Measurements from ENCODE around the gene PCDH9.
"Not testable (repeated sequence)": the region's sequence is repeated elsewhere in the genome, so short reads cannot be mapped to it uniquely, and the experiment has no call there.

The PCDH9 gene

GRCh38 chr13:67130444-67130843 is 99.7 kb downstream of the PCDH9 start:
- DNase-seq (ENCODE audit: low read depth) = no peak

DNA sequence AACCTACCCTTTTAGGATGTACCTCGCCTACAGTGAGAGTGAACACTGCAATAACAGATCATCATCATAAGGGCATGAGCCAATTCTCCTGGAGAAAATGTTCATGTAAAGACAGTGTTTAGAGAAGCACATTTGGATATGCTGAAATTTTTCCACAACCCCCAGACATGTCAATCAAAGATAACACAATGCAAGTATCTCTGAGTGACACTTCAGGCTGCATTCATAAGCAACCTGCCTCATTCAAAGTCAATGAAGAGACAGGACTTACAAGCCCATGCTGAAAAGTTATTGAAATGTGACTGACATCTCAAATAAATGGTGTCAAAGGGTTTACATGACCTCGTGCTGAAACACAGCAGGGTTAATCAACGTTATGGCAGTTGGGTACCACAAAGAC is 102.0 kb downstream of the PCDH9 start:
- DNase-seq (ENCODE audit: low read depth) = no peak

GRCh38 chr13:67125681-67126080 is 104.5 kb downstream of the PCDH9 start:
- DNase-seq (ENCODE audit: low read depth) = no peak

DNA sequence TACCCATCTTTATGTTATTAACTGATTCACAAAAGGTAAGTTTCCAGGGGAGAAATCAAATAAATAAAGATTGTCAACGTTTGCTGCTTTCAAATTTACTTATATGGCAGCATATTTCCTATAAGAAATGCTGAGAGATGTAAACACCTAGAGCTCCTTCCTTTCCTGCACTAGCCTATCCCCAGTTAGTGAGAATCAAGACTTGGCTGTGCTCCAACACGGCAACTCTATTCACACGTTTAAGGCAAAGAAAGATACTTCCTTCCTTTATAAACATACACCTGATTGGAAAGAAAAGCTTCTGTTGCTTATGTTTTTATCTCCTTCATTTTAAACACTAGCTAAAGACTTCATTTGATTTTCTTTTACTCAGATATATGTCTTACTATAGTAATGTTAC is 107.0 kb downstream of the PCDH9 start:
- DNase-seq (ENCODE audit: low read depth) = no peak

DNA sequence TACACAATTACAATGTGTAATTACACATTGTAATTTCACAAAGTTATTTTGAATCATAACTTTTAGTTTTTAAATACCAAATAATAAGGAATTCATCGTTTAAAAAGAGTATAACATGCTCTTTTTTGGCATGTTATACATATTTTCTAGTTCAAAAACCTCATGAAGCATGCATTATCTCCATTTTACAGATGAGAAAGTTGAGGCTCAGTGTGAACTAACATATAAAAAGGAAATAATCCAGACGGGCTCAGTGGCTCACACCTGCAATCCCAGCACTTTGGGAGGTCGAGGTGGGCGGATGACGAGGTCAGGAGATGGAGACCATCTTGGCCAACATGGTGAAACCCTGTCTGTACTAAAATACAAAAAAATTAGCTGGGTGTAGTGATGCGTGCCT is 107.9 kb downstream of the PCDH9 start:
- DNase-seq (ENCODE audit: low read depth) = no peak

GRCh38 chr13:67120872-67121531 is 109.1 kb downstream of the PCDH9 start:
- no peak for DNase-seq (ENCODE audit: low read depth)

- no peak for DNase-seq (ENCODE audit: low read depth)
These were observed 110.6 kb downstream of the PCDH9 start for GRCh38 chr13:67119481-67119894.

DNA sequence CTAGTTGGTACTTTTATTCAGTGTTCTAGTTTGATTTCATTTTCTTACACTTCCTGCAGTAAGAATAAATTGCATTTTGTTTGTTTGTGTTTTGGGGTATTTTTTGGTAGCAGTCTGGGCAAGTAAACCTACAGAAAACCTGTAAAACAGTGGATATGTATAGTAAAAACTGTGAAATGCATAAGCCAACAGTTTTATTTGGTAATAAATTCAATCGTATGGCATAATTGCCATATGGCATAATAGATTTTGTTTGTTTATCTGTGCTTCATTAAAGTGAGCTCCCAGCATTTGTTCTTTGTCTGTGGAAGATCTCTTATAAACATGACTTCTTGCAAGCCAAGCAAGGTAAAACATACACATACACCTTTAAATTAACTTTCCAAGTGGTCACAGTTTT is 111.9 kb downstream of the PCDH9 start:
- DNase-seq (ENCODE audit: low read depth) = no peak

DNA sequence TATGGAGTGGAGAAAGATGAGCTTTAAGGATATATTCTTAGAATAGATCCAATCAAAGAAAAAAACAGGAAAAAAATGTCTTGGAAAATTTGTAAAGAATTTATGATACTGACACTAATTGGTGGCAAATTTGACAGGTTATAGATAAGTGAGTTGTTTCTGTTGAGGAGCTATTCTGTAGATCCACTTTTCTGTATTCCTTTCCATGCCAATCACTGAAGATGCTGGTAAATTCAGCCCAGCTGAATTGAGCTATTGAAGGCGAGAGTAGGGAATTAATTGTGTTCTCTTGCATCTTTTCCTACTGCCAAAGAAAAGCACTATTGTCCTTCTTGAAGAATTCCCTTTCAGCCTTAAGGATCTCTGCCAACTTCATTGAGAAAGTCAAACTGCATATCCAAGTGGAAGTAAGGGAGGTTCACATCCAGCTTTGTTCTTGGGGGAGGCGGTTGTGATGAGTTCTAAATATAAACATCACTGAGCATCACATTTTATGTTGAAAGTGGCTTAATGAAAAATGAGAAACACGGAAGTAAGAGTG is 113.1 kb downstream of the PCDH9 start:
- no peak for DNase-seq (ENCODE audit: low read depth)

DNA sequence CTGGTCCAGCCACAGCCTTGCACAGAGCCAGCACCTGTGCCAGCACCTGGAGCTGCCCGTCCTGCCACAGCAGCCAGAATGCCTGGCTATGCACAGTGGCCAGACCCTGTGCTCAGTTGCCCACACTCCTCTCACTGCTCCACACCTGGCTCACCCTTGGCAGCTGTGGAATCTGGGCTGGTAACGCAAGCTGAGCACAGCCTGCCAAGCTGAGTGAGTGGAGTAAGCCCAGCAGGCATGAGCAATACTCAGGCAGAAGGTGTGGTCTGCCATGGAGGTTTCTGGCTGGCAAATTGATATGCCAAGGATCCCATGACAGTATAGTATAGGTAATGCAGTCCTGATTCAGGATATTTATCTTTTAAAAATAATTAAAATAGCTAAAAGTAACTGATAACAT is 122.2 kb downstream of the PCDH9 start:
- DNase-seq (ENCODE audit: low read depth) = no peak

DNA sequence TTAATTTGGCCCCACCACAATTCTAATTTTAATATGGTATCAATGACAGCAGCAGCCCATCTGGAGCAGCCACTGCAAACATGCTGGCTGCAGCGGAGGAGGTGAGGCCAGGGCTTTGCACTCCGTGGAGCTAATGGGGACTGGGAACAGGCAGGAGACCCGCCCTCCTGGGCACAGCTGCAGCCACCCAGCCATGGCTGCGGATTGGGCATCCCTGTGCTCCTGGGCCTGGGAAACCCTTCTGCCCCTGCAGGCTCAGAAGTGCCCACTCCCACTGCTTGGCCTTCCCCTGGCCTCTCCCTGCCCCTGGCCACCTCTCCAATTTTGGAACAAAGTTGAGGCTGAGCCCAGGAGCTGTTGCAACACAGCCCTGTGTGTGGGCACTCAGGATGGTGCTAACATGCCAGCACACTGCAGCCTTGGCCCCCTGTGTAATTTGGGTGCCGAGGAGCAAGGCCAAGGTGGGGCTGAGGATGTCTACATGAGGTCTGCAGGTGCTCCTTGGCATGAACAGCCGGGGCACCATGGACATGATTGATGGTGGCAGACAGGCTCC is 123.6 kb downstream of the PCDH9 start:
- DNase-seq (ENCODE audit: low read depth) = no peak

DNA sequence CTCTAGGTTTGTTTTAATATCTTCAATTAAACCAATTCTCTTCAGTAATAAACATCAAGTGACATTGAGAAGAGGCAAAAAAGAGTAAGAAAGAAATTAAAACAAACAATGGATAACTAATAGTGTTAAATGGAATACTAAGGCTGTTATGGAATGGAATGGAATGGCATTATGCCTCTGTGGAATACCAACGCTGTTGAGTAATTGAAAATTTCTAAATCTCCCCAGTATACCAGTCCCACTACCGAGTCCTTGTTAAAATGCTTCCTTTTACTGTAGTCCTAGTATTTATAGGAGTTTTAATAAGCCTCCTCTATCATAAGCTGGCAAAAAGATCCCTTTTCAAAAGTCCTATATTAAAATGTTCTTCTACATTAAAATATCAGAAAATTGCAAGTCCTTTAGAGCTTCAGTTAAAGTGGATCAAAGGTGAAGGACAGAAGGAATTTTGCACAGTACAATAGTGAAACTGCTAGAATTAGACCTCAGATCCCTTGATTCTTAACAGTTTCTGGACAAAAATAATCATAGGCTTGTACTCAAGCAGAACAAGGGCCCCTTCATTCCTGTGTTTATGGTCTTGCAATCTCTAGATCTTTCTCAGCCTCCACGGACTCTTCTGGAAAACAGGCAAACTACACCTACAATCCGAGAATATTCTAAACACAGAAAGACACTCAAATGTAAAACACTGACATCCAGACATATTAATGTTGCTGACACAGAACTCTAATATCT is 128.2 kb downstream of the PCDH9 start:
- DNase-seq (ENCODE audit: low read depth) = no peak

DNA sequence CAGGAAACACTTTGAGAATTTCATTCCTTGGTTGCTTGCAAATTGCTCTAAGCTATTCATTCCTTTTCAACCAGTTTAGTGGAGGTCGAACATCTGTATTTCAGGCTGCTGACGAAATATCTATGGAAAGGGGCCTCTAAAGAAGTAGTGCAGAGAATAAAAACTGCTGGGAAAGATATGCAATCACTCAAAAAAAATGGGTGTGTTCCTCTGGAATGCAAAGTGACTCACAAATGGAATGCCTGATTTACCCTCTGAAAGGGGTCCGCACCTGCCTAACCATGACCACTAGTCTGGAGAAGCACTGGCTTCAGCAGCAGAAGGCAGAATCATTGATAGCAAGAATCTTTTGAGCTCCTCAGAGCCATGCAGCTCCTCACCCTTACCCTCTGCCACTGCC is 129.4 kb downstream of the PCDH9 start:
- DNase-seq (ENCODE audit: low read depth) = no peak

GRCh38 chr13:67099494-67099893 is 130.6 kb downstream of the PCDH9 start:
- DNase-seq (ENCODE audit: low read depth) = no peak

DNA sequence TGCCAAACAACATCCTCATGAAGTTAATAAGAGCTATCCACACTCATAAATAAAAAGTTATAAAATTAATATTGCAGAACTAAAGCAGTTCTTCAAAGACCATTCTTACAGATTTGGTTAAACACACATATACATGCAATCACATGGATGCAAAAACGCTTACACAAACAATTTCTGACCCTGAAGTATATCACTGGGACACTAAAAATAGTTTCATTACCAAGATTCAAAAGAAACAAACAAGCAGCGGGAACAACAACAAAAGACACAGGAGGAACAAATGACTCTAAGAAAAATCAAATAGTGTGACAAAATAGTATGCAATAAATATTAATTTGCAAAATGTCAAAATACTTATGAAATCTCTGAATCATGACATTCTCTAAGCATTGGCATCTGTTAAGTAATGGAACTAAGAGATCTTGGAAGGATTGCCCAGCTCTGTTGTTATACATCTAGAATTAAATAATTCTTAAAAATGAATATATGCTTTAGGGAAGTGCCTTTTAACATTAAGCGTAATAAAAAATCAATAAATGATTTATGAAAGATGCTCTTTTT is 132.2 kb downstream of the PCDH9 start:
- no peak for DNase-seq (ENCODE audit: low read depth)

- not testable (repeated sequence) for DNase-seq (ENCODE audit: low read depth)
These were observed 133.2 kb downstream of the PCDH9 start for GRCh38 chr13:67096893-67097292.

DNA sequence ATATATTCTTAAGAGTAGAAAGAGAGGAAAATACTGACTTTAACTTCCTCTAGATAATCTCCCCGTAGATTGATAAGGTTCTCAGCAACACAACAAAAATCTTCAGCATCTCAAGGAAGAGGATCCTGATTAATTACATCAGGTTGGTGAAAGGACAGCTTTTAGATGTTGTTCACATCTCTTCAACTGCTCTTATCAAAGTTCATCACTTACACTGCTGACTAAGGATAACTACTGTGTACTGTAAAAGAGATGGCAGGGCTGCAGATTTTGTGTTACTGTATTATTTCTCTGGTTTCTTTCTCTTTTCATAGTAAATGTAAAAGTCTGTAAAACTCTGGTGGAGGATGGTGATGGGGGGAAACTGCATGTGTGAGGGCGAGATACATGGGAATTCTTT is 133.7 kb downstream of the PCDH9 start:
- no peak for DNase-seq (ENCODE audit: low read depth)

- DNase-seq (ENCODE audit: low read depth) = no peak
These were observed 134.5 kb downstream of the PCDH9 start for GRCh38 chr13:67095621-67096020.

DNA sequence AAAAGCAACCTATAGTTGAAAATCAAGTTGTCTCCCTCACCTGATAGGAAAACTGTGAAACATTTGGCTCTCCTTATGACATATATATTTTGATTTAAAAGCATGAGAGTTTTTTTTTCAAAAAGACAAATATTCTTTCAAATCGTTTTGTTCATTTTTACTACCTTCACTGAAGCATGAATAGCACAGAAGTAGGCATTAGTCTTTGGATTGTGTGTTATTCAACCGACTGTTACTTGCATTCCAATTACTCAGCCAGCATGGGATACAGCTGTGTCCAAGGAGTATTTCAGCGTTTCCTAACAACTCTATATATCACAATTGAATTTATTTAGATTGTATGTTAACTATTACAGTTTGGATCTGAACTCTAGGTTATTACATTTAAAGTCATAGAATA is 135.2 kb downstream of the PCDH9 start:
- DNase-seq (ENCODE audit: low read depth) = no peak

DNA sequence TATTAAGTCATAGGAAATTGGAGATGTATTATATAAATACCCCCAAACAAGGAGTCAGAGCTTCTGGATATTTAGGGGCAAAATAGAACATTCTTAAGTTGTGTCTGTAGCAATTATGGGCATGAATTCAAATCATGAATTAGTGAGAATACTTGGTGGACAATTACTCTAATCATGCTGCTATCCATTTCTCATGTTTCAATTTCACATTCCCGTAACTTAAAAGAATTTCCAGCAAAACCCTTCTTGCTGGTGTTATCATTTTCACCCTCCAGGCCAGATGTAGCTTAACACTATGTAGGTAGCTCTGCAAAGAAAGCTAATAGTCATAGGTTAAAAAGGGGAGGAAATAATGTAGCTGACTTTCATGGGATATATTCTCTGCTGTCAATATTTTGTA is 136.1 kb downstream of the PCDH9 start:
- no peak for DNase-seq (ENCODE audit: low read depth)

DNA sequence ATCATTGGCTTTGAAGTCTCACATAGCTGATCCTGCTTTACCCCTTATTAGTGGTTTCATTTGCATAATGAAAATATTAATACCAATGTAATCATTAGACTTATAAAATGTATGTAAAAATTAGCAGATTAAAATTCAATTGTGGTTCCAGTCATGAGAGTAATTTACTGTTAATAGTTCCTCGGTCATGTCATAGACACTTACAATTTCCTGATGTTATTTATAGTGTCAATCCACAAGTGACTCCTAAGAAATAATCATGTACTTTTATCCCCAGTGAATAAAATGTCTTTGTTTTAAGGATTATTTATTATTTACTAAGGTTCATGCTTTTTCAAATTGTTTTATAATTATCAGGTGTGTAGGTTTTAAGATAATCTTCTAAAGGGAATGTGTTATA is 138.5 kb downstream of the PCDH9 start:
- DNase-seq (ENCODE audit: low read depth) = no peak

GRCh38 chr13:67090856-67091255 is 139.3 kb downstream of the PCDH9 start:
- DNase-seq (ENCODE audit: low read depth) = no peak

- DNase-seq (ENCODE audit: low read depth) = no peak
These were observed 142.6 kb downstream of the PCDH9 start for GRCh38 chr13:67087527-67087926.
